PC-3 (cell line): ENCODE data around the gene DIAPH3.
"Not testable (repeated sequence)": the region's sequence is repeated elsewhere in the genome, so short reads cannot be mapped to it uniquely, and the experiment has no call there.

Source experiments
- EZH2 ChIP-seq: fragments of 300-600 bp; sonication (generic); IDR thresholded peaks from one replicate; pipeline ENCODE4 v1.6.1; 2017; ENCODE audit warnings: antibody characterized with exemption, mild to moderate bottlenecking, low read length; ENCODE audit not compliant: unreplicated experiment
- EZH2phosphoT487 ChIP-seq: fragments of 300-600 bp; sonication (generic); IDR thresholded peaks from 2 replicates; pipeline ENCODE4 v1.6.1; 2018; ENCODE audit warnings: mild to moderate bottlenecking, antibody characterized with exemption, low read length, borderline replicate concordance
- TF ChIP-seq, protein P1 (sequence below): fragments of 300-600 bp; sonication (generic); conservative IDR thresholded peaks from 2 replicates; pipeline ENCODE4 v1.5.1; 2017; ENCODE audit warnings: antibody characterized with exemption, low read depth, mild to moderate bottlenecking, low read length

DNA sequence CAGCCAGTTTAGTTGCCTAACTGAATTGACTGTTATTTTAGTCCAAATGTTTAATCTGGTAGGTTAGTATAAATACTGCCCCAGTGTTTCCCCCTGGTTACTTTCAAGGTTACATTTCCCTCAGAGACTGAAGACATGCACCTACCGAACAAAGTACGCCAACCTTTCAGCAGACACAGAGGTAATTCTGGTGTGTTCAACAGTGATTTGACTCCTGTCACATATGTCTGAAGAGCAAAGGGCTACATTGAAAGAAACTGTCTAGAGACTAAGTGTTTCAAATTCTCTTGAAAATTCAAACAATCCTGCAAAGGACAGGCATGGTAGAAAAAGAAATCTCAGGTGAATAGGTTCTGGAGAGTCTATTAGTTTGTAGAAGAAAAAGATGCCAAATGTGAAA, 32.2 kb upstream of the DIAPH3 start:
- not testable (repeated sequence) for TF ChIP-seq EZH2phosphoT487, EZH2
- TF ChIP-seq, protein P1, sequence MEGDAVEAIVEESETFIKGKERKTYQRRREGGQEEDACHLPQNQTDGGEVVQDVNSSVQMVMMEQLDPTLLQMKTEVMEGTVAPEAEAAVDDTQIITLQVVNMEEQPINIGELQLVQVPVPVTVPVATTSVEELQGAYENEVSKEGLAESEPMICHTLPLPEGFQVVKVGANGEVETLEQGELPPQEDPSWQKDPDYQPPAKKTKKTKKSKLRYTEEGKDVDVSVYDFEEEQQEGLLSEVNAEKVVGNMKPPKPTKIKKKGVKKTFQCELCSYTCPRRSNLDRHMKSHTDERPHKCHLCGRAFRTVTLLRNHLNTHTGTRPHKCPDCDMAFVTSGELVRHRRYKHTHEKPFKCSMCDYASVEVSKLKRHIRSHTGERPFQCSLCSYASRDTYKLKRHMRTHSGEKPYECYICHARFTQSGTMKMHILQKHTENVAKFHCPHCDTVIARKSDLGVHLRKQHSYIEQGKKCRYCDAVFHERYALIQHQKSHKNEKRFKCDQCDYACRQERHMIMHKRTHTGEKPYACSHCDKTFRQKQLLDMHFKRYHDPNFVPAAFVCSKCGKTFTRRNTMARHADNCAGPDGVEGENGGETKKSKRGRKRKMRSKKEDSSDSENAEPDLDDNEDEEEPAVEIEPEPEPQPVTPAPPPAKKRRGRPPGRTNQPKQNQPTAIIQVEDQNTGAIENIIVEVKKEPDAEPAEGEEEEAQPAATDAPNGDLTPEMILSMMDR, result not testable (repeated sequence)
